HCEC 1CT (cell line): ENCODE measurements around the gene EXT2.
A peak's percentile ranks its signal among the peaks of the same experiment; 100 is the strongest.

ENCODE experiments used
- DNase-seq: peaks from one replicate; pipeline ENCODE4 v3.0.0-alpha.2; 2017

Gene EXT2

GRCh38 chr11:44174842-44175241 is 79.4 kb downstream of the EXT2 start:
- no peak for DNase-seq

- no peak for DNase-seq
Observed at GRCh38 chr11:44176546-44177213, 81.2 kb downstream of the EXT2 start.

GRCh38 chr11:44177905-44178304 is 82.4 kb downstream of the EXT2 start:
- DNase-seq: no peak

- DNase-seq: peak; percentile 15
Observed at GRCh38 chr11:44178381-44178780, 82.9 kb downstream of the EXT2 start.

DNA sequence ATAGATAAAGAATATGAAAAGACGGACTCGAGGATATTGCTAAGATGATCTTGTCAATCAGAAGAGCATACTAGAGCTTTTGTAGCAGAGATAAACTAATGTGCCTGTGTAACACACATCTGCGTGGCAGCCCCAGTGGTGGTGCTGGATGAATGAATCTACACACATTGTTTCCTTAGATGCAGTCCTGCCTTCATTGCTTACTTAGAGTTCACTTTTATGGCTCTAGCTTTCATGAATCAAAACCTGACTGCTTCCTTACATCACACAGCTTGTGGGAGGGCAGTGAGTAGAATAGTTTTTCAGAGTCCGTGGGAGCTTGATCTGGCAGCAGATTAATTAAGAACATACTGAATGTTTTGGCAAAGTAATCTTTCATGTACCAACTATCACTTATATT is 83.7 kb downstream of the EXT2 start:
- DNase-seq: no peak

DNA sequence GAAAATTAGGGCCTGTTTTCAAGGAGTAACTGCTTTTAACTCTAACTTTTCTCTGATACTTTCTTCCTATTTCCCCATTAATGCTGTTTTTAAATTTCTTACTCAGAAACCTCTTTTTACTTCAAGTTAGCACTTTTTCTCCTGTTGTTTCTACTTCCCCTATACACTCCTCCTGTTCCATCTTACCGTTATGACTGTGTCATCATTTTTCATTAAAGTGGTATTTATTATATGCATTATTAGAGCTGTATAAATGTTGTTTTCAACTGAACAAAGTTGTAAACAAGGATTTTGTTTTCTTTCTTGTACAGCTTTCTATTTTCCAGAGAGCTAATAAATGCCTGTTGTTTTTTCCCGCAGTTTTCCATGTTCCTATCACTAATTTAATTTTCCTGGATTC is 84.6 kb downstream of the EXT2 start:
- no peak for DNase-seq

DNA sequence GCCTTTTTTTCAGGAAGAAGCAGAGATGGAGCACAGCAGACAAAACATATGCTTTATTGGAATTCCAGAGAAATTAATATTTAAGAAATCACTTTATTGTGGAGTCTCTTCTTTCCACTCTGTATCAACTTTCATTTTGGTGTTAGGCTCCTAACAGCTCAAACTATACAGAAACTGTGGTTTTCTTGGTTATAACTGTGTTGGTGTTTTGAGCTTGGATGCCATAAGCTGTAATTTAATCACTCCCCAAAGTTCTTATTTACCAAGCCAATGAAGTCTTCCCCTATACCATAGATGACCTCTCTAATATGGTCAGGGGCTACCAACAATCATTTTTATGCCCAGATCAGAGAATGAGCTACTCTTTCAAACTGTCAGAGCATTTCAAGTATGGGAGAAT is 90.0 kb downstream of the EXT2 start:
- DNase-seq: no peak

GRCh38 chr11:44186321-44186930 is 90.9 kb downstream of the EXT2 start:
- no peak for DNase-seq

GRCh38 chr11:44188643-44189042 is 93.2 kb downstream of the EXT2 start:
- no peak for DNase-seq

DNA sequence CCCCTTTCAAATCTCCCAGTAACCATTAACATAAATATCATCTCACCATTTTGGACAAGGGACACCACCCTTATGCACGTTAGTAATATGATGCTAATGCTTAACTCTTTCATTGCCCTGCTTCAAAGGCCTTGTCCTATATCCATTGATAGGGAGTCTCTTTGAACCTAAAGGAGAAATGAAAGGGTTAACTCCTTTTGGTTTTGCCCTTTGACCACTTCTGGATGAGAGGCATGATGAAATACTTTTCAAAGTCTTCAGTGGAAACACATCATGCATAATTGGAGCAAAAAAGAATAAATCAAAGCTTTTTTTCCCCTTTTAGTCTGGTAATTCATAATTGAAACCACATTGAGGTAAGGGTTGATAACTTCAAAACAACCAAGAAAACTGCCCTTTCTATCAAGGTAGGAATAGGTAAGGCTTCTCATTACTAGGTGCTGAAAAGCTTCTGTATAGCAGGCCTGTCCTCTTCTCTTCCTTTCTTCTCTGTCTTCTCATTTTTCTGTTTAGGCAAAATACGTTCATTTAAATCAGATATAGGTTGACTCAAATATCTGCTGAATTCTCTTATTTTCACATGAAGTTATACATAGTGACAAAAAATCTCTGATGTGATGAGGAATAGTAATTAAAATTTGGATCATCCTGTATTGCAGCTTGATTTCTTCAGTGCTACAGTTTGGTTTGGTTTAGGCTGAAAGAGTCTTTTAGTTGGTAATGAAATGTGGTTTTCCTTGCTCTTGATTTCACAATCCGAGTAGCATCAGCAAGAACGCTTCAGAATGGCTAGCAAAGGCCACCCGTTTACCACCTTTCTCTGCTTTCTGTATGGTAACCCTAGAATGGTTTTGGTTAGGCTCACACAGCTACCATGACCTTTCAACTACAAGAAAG is 94.8 kb downstream of the EXT2 start:
- no peak for DNase-seq

DNA sequence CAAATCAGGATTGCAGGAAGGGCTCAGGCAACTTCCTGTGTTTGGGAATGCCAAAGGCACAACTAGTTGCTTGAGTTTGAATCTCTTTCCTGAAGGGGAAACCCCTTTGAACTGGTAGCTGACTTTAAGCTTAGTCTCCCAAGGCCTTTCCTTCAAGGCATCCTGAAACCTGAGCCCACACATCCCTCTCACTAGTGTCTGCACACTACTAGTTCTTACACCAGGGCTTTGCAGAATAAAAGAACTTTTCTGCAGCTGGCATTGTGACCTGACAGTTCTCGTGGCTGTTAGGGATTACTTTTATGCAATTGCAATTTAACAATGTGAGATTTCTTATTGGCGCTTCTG is 95.4 kb downstream of the EXT2 start:
- no peak for DNase-seq

- DNase-seq: no peak
Observed at GRCh38 chr11:44191322-44192016, 96.0 kb downstream of the EXT2 start.

GRCh38 chr11:44192017-44192385 is 96.5 kb downstream of the EXT2 start:
- DNase-seq: no peak

- DNase-seq: no peak
Observed at GRCh38 chr11:44192462-44193100, 97.1 kb downstream of the EXT2 start.

DNA sequence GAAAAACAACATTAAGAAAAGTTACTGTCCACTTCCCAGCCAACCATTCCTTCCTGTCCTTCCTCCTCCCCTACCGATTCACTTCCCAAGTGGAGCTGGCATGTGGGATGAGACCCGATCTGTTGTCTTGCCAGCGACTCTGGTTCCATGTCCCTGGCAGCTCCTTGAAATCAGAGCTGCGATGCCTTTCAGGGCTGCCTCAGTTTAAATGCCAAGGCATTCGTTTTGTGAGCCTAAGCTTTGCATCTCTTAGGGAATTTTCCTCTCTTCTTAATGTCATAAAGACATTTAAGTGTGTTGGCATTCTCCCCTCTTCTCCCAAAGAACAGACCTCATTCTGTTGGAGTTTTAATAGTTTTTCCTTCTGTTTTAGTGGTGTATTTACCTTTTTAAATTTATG is 98.4 kb downstream of the EXT2 start:
- DNase-seq: no peak

DNA sequence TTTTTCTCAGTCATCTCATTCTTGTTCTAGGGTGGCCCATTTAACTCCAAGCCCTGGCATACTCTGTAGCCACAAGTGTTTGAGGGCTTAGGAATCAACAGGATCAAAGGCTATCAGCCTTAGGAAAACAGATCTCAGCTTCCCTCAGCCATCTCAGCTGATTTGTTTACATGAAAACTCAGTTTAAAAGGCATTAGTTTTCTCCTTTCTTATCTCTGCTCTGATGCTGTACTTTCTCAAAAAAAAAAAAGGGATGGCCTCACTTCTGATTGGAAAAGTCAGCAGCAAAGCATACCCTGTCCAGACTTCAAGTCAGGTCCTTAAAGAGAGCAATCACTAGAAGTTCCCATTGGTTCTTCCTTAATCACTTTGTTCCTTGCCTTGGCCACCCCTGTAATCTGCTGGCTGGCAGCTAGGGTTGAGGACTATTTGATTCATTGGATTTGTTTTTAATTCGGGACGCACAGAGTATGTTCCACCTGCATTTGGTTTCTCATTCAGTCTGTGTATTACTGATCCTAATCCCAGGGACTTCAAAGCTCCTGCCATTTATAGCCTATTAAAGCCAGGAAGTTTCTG is 102.8 kb downstream of the EXT2 start:
- no peak for DNase-seq

DNA sequence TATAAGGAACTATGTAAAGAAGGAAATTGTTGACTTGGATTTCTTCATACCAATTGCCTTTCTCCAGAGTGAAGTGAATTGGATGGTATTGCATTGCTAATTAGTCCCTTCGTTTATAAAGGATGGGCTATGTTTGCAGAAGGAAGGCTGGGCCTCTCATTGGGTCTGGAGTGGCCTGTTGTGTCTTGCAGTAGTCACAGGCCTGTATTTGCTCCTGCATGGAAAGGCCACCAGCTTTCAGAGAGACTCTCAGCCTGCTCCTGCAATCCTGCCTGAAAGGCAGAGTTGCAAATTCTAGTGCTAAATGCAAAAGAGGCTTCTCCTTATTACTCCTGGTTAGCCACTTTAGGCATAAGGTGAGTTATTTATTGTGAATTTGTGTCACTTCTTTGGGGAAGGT is 103.8 kb downstream of the EXT2 start:
- no peak for DNase-seq

GRCh38 chr11:44199816-44200215 is 104.3 kb downstream of the EXT2 start:
- DNase-seq: no peak

GRCh38 chr11:44203270-44204043 is 108.0 kb downstream of the EXT2 start:
- no peak for DNase-seq

DNA sequence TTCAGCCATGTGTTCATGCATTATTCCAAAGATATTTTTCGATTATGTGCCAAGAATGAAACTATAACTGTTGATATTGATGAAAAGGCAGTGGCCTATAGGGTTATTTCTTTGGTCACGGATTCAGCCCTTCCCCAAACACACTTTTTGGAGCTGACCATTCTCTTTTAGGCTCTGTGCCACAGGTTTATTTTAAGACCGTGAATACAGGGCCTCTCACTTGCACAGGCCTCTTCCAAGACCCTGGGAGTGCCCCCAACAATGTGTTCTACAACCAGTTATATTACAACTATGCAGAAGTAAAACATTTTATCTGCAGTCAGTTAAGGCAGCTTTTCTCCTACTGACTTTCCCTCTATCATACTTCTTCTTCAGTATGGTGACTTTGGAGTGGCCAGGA is 109.9 kb downstream of the EXT2 start:
- no peak for DNase-seq

- no peak for DNase-seq
Observed at GRCh38 chr11:44205836-44206235, 110.4 kb downstream of the EXT2 start.

GRCh38 chr11:44207292-44207691 is 111.8 kb downstream of the EXT2 start:
- DNase-seq: no peak
